Thyroid gland (tissue), 4 donors: ENCODE measurements around the gene FASTKD3.

Experiments
- CTCF ChIP-seq, 6 experiments: fragments of 200-600 bp in 3 of 6; fragments of 450-650 bp in 3 of 6; sonication (generic) in 3 of 6; IDR thresholded peaks; one replicate each; pipeline ENCODE4 v1.5.1; 2016 to 2019; ENCODE audit warnings: antibody characterized with exemption in 6 of 6, mild to moderate bottlenecking in 2 of 6, inconsistent platforms in 1 of 6, moderate library complexity in 1 of 6
- POLR2A ChIP-seq, 2 donors: fragments of 450-650 bp; IDR thresholded peaks; one replicate each; pipeline ENCODE4 v1.6.1; 2017; ENCODE audit warnings: antibody characterized with exemption in 2 of 2, mild to moderate bottlenecking in 2 of 2, moderate library complexity in 1 of 2

- TF ChIP-seq CTCF (IDR thresholded peaks at IDR 0.05) (no peak), POLR2A (IDR thresholded peaks at IDR 0.05) (no peak)
Measured at GRCh38 chr5:7828269-7828668, 40.6 kb downstream of the FASTKD3 start.
